Stimulated activated CD8-positive, alpha-beta memory T cell treated with anti-CD3 and anti-CD28 coated beads, Interleukin-15, amount 100 ng/mL, for 1 hour (primary cell): Measurements from ENCODE around the gene TBC1D8.

Experiments used
- DNase-seq: peaks from one replicate; pipeline ENCODE4 v3.0.0-alpha.2; 2020; ENCODE audit warnings: low read depth

TBC1D8 gene

DNA sequence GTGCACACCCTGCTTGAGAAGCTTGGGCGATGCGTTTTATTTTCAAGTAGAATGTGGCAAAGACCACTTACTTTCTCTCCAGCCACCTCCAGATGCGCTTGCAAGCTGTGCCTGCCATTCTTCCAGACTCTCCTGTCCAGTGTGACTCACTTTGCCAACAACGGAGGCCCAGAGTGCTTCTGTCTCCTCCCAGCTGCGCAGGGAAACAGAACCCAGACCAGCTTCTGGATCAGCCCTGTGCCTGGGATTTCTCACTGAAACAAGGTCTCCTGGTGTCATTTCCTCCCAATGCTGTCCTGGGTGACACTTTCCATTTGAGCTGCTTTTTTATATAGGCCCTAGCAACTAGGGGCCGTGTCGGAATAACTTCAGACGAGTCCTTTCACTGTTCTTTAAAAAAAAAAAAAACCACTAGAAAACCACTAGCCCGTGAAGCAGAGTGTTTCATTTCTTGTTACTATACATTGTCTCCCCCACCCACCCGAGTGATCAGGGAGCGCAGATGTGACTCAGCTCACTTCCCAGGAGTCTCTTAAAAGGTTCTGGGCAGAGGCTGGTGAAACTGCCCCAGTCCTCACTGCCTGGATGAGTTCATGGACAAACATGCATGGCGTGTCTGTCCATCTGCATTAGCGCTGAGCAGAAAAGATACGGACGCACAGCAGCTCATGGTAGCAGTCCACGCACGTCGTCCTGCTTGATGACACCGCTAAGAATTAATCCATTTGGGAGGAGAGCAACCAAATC lies 174.4 kb downstream of the TBC1D8 start:
- DNase-seq = no peak

DNA sequence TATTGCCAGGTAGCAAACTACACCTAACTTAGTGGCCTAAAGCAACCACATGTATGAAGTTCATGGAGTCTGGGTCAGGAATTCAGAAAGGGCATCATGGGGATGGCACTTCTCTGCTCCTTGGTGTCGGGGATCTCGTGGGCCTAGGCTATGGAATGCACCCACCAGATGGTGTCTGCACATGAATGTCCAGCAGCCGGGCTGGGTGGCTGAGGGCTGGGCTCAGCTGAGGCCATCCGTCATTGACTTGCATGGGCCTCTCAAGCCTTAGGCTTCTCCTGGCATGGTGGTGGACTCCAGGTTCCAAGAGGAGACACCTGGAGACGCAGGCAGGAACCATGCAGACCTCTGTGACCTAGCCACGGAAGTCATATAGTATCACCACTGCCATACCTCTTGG lies 175.1 kb downstream of the TBC1D8 start:
- no peak for DNase-seq

DNA sequence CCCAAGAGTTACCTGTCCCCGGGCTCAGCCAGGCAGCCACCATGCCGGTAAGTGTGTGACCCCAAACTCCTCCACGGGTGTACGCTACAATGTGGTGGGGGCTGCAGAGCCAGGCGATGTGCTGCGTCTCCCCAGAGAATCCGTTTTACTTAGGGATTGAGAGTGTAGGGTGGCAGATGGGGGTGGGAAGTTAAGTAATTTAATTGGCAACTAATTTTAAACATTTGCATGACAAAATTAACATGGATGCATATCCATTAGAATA lies 175.7 kb downstream of the TBC1D8 start:
- DNase-seq = no peak

DNA sequence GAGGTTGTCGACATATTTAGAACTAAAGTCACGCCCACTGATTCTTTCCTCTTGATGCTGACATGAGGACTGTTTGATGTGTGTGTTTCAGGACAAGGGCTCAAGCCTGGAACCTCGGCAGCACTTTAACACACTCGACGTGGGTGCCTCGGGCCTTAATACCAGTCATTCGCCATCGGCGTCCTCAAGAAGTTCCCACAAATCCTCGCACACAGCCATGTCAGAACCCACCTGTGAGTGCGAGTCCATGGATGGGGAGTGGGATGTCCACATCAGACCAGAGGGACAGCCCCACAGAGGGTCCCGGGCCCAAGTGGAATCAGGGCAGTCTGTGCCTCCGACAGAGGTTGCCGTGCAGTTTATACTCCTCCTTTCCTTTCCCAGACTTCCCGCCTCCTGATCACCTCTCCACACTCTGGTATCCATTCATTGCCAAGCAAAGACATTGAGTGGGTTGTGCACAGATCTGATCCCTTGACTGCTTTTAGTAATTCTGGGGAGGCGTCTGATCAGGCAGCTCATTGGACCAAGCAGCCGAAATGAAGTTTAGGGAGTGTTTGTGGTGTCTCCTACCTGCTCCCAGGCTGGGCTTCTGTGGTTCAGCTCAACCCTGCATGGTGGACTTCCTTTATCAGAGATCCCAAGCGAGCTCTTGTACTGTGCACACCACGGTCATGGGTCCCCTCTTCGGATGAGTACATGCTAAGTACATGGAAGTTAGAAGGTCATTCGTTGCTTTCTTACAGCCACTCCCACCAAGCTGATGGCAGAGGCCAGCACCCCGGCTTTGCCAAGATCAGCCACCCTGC lies 176.3 kb downstream of the TBC1D8 start:
- no peak for DNase-seq

DNA sequence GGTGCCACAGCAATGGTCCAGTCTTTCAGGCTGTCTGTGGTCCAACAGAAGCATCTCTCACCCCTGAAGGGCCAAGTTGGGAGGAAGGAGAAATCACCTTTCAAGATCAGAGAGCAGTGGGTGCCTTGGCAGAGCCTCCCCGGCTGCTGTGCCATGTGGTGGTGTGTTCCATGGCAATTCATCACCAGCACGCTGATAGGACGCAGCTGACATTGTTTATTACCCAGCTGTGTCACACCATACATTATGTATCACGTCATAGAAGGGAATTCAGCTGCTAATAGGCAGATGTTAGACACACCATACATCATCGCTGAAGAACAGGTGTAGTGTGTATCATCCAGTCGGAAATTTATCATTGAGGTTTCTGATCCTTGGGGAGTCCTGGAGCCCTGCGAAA lies 178.7 kb downstream of the TBC1D8 start:
- no peak for DNase-seq

DNA sequence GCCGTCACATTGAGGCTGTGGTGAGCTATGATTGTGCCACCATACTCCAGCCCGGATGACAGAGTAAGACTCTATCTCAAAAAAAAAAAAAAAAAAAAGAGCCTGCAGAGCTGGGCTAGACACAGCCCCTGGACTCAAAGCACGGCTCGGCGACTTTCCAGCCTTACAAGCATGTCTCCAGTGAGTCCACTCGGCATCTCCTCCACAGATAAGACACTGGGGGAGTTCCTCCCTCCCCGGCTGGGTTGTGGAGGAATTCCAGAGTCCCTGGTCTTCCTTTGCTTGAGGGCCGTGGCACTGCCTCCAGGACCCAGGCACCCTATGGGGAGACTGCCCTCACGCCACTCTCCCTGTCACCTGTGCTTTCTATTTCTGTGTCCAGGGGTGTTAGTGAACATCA lies 180.0 kb downstream of the TBC1D8 start:
- DNase-seq = no peak

DNA sequence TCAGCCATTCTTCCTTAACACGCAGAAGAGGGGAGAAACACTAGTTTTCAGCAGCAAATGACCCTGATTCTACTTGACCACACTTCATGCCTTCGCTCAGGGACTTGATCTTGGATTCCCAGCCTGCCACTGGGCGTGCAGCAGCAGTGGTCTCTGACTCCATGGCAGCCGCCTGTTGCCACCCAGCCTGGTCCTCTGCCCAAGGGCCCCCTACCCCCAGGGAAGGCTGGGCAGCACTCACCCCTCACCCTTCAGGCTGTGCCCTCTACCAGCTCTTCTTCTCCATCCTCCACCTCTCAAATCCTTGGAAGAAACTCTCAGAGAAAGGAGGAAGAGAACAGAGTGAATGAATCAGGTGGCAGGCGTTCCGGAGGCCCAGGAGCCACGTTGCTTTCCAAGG lies 181.2 kb downstream of the TBC1D8 start:
- DNase-seq = no peak

DNA sequence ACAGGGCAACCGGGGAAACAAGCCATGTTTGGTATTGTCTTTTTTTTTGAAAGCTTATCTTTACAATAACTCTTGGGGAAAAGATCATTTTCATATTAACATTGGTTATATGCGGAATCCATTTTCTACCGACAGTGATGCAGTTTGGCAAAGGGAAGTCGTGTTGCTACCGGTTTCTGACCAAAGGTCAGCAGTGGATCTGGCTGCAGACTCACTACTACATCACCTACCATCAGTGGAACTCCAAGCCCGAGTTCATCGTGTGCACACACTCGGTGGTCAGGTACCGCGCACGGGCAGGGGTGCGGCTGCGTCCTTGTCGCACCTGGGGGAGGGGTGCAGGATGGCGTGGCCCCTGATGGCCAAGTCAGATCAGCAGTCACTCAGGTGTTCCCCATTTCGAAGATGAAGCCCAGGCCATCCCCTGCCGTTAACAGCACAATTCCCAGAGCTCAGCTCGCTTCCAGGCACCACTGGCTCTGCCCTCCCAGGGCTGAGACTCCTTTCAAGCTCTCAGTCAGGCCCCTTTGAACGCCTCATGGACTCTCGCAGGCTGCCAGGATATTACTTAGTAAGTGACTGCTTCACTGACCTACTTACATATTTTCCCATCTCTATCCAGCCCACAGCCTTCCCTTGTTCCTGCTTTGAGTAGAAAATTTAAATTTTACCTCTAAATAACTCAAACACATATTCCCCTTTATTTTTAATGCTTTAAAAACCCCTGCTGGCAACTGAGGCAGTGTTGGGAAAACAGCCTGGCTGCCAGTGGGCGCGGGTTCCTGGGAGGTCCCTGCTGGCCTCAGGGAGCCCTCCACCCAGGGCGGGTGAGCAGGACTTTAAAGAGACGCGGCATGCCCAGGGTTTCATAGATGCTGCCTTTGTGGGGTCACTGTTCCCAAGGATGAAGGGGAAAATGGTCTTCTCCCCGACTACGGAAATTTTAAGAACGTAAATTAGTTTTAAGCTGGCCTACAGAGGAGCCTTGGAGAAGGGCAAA lies 182.7 kb downstream of the TBC1D8 start:
- DNase-seq = no peak

DNA sequence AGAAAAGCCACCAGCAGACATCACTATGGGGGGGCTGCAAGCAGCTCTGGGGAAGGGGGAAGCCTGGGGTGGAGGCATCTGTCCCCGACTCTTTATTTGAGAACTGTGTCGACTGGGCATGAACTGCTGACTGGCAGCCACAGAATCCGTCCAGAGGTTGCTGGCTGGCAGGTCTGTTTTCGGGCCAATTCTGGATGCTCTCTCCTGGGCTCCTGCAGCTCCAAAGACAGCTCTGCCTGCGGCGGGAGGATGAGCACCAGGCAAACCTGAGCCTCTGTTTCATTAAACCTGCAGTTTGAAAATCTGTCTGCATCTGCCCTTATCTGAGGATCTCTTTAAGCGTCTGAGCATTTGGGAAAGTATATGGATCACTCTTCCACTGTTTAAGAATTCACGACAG lies 183.5 kb downstream of the TBC1D8 start:
- no peak for DNase-seq

DNA sequence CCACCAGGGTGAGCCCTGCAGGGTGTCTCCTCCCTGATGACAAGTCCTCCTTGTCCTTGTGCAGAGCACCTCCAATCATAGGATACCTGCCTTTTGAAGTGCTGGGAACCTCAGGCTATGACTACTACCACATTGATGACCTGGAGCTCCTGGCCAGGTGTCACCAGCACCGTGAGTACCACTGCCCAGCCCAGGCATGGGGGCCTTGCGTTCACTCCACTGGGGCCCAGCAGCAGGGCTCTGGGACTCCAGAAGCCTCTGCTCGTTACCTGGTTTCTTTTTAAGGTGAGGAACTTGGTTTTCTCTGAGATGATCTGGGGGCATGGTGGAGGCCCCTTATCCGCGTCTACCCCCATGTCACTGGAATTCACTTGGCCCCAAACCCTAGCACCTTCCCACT lies 185.6 kb downstream of the TBC1D8 start:
- DNase-seq = no peak

DNA sequence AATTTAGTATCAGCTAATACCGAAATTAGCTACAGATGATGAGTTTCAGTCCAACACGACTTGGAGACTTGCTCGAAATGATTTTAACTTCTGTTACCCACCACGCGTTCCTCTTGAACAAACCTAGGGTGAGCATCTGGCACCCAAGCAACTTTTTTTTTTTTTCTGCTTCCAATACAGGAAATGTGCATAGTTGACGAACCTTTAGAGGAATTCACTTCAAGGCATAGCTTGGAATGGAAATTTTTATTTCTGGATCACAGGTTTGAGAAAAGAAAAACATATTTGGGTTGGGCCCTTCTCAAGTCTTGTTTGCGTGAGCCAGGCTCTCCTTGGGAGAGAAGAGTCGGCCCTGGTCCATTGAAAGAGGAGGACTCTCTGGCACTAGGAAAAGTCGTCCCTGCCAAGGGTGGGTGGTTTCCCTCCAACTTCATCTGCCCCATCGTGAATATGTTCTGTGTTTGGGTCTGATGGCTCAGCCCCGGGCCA lies 186.5 kb downstream of the TBC1D8 start:
- no peak for DNase-seq

DNA sequence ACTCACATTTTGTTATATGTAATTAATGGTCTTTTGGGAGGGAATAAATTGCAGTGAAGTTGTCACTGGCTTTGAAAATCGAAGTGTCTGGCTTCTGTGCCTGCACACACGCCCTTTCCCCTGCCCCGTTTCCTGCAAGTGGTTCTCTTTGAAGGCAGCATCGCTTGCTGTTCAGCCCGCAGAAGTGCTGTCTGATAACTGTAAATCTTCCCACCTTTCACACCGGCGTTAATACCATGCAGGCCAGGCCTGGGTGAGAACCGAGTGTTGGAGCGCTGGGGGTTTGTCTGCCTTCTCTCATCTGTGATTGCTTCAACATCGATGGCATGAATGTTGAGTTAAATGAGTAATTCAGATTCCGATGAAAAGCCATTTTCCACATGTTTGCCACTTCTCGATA lies 187.0 kb downstream of the TBC1D8 start:
- no peak for DNase-seq

DNA sequence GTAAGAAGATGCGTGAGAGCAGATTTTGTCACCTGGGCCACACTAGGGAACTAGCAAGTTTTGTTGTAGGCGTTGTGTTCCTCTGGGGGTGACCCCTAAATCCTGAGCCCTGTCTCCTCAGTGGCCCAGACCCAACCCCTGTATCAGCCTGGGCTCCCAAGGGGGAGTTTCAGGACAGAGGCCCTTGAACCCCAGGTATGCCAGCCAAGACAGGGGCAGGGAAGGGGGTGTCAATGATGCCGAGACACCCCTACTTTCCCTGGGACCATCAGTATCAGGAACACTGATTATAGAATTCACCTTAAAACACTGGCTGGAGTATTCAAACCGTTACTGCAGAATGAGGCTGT lies 188.2 kb downstream of the TBC1D8 start:
- no peak for DNase-seq

DNA sequence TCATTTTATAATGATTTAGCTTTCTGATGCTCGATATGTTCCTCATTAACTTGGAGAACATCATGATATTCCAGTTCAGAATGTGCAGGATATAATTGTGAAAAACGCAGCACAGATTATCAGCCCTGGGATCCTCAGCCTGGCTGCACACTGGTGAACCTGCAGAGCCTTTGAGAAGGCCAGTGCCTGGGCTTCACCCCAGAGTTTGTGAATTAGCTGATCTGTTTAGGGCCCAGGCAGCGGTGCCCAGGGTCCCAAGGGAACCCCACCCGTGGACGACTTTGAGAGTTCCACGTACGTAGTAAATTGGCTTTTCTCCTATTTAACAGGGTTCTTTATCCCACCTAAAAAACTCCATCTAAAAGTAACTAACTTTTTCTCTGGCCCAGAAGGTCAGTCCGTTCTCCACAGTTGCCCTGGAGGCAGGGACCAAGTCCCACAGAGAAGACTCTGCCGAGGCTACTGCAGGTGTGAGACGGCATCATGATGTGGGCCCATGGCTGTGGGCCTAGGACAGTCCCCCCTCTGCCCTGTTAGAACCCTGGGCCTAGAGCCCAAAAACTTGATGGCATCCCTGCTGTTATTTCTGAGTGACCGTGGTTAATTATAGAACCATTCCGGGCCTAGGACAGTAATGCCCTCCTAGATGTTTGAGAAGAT lies 188.7 kb downstream of the TBC1D8 start:
- no peak for DNase-seq

DNA sequence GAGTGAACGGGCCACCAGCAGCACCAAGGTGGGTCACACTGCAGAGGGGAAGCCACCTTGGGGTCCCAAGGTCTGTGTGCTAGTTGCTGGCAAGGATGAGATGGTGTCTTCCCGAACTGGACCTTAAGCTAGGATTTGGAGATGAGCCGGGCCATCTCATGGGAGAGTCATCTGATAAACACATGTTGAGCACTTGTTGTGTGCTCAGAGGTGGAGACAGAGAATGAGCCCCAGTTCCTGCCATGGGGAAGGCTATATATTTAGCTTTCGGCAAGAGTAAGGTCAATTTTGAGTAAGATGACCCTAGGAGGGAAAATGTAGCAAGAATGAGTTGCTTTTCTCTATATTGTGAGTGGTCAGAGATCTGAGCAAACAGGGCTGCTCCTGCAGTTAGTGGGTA lies 190.5 kb downstream of the TBC1D8 start:
- DNase-seq = no peak

DNA sequence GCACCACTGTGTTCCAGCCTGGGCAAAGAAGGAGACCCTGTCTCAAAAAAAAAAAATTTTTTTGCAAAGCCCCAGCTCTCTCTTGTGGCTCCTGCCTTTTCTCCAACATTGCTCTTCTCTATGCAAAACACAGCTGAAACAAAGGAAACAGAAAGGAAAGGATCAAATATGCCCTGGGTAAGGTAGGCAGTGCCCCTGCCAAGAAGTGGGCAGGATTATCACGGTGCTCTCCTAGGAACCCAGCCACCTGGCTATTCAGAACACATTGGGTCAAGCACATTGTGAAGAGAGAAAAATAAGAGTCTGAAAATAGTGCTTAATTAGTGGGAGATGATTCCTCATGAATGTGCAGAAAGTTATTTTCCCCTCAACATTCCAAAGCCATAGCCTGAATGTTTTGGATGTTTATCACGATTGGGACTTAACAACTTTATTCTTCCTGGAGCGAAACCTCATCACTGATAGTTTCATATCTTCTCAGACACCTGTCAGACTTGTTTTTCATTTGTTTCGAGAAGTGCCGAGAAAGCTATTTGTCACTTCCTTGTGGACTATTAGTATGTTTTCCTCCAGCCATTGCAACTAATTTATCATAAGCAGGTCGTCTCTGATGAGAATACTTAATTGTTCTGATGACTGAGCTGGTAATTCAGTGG lies 191.8 kb downstream of the TBC1D8 start:
- DNase-seq = no peak

DNA sequence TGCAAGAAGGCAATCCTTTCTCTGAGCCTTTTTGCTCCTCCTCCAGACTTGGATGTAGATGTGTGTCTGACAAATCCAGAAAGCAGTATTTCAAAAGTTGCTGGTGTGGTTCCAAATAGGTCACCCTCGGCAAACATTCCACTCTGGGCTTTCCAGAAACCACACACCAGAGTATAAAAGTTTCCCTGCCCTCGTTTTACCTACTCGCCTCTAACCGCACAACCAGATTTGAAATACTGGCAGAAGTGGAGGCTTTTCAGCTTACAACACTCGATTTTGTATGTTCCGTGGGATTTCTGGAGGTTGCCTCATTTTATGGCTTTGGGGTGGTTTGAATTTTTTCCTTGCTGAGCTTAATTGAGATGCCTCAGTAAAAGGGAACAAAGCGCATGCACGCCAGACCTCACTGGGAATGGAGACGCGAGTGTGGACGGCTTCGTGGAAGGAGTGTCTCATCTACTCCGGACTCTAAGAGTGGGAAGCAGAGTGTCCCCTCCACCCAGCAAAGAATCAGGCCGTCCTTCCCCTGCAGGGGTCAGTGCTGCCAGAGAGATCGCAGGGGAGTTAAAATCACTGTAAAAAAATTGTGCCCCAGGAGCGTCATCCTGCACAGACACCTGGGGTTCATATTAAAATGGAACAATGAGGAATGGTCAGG lies 193.1 kb downstream of the TBC1D8 start:
- no peak for DNase-seq
